Activated effector memory CD4-positive, alpha-beta T cell treated with anti-CD3 and anti-CD28 coated beads, Interleukin-2, amount 50 U/mL, for 16 hours (primary cell): ENCODE results near the gene ELFN1.

Source experiments
- DNase-seq: peaks from one replicate; pipeline ENCODE4 v3.0.0-alpha.2; 2020

ELFN1 gene

DNA sequence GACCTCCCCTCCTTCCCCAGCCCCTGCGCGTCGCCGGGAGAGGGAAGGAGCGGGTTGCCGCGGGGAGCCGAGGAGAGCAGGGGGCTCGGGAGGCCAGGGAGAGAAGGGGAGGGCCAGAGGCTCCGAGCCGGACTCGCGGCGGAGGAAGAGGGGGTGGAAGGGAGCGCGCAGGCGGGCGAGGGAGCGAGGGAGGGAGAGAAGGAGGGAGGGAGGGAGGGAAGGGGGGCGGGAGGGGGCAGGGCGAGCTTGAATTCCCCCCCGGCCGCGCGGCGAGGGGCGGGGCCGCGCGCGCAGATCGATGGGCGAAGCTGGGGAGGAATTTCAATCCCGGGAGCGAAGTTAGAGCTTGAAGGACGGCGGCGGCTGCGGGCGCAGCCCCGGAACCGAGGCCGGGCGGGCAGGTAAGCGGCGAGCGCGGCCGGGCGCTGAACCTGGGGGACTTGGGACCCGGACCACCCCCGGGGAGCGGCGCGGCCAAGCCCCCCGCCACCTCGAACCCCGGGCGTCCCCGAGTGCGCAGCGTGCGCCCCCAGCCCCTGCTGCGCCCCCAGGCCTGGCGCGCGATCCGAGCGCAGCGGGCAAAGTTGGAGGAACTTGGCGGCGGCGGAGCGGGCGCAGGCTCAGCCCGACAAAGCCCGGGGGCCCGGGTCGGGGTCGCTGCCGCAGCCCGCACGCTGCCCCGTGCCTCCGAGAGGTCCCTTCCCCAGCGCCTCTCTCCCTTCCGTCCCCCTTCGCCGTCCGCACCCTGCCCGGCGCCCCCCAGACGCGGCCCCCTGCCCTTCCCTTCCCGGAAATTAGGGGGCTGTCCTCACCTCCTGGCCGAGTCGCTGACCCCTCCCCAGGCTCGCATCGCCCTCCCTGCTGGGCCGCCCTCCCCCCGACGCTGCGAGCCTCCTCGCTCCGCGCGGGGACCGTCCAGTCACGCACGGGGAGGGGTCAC is at the start of gene ELFN1:
Gene ELFN1, plus strand, starts transcription at position 324 of the 940 bp plus-strand sequence. CDS start 74,320 bp downstream, outside the sequence.
- DNase-seq, result peak; percentile 43

DNA sequence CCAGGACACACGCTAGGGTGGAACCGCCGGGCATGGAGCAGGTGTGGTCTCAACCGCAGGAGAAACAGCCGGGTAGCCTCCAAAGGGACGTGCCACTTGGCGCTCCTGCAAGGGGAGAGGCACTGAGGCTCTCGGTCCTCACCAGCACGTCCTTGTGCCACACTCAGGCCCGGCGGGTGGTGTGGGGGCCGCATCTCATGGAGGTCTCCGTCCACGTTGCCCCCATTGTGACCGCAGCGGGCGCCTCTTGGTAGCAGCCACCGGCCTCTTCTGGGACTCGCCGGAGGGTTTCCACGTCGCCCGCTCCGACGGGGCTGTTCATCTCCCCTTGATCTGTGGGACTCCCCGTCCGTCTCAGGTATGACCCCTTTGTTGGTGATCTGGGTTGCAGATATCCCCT is 49.2 kb upstream of the ELFN1 start:
- no peak for DNase-seq

- DNase-seq, result no peak
Observed at GRCh38 chr7:1621718-1622117, 48.4 kb upstream of the ELFN1 start.

DNA sequence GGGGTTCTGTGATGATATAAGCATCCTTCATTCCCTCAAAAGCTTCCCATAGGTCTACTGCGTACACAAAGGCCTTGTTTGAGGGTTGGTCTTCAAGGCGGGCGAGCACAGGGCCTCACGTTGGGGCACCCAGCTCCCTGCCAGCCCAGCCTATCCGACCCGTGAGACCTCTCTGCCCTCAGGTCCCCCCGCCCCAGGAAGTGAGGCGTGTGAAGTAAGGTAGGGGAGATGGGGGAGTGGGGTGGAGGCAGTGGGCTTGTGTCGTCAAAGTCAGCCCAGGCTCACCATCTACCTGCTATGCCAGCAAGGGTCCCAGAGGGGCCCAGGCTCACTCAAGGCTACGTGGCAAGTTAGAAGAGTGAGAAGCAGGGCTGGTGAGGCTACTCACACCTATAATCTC is 47.6 kb upstream of the ELFN1 start:
- no peak for DNase-seq

DNA sequence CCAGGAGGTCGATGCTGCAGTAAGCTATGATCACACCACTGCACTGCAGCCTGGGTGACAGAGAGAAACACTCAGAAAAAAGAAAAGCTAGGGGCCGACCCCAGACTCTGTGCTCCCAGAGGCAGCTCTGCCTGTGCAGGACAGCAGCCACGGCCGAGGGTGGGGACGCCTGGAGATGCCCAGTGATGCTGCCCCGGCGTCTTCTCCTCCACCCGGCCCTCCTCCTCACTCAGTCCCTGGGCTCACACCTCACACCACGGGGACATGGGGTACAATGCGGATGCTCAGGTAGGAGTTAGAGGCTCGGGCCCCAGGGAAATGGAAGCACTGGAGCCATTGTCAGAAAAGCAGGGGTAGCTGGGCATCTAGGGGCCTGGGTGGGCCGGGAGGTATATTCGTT is 46.3 kb upstream of the ELFN1 start:
- no peak for DNase-seq

DNA sequence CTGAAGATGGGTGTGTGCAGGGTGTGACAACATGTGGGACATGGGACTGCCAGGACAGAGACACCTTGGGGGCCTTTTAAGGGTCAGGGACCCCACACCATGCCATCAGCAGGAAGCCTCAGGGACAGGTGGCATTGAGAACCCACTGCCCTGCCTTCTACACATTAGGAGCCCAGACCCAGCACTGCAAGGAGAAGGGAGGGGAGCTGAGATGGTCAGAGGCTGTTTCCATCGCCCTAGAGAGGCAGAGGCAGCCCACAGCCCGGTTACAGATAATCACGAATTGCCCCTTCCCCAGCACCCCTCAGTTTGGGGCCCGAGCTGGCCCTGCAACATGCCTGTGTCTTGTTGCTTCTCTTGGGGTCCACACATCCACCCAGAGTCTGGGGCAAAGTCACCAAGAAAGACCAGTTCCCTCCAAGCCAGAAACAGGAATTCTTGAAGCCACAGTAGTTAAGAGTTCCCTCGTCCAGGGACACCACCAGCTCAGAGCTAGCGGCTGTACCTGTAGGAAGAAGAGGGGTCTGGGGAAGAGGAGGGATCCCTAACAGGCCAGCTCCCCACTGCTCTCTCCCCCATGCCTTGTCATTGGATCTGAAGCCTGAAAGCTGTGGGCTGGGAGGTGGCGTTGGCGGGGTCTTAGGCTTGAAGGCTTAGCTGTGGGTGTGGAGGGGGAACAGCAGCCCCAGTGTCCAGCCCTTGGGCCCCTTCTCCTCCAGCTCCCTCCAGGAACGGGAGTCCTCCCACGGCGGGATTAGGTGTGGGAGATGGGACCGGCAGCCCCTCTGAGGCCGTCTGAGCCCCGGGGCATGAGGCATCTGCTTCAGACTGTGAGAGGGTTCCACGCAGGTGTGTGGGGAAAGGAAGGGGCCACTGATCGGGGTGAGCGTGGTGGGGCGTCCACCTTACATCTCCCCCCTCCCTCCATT is 44.8 kb upstream of the ELFN1 start:
- no peak for DNase-seq

DNA sequence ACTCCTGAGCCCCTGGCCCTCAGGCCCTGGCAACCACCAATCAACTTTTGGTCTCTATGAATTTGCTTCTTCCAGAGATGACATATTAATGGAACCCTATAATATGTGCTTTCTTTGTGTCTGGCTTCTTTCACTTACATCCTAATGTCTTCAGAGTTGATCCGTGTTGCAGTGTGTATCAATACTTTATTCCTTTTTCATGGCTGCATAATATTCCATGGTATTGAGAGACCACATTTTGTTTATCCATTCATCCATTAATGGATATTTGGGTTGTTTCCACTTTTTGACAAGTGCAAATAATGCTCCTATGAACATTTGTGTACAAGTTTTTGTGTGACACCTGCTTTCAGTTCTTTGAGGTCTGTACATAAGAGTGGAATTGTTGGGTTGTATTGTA is 43.3 kb upstream of the ELFN1 start:
- no peak for DNase-seq

DNA sequence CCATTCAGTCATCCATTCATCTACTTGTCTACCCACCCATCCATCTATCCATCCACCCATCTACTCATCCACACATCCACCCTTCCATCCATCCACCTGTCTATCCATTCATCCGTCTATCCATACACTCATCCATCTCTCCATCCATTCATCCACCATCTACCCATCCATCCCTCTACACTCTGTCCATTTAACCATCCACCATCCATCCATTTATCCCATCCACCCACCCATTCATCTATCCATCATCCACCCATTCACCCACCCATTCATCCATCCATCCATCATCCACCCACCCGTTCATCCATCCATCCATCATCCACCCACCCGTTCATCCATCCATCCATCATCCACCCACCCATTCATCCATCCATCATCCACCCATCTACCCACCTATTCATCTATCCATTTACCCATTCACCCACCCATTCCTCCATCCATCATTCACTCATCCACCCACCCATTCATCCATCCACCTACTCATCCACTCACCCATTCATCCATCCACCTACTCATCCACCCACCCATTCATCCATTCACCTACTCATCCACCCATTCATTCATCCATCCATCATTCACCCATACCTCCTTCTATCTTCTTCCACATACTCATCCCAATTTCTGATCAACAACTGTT is 39.3 kb upstream of the ELFN1 start:
- DNase-seq, result no peak

GRCh38 chr7:1631678-1632077 is 38.4 kb upstream of the ELFN1 start:
- DNase-seq, result no peak

- no peak for DNase-seq
Observed at GRCh38 chr7:1632506-1632905, 37.6 kb upstream of the ELFN1 start.

DNA sequence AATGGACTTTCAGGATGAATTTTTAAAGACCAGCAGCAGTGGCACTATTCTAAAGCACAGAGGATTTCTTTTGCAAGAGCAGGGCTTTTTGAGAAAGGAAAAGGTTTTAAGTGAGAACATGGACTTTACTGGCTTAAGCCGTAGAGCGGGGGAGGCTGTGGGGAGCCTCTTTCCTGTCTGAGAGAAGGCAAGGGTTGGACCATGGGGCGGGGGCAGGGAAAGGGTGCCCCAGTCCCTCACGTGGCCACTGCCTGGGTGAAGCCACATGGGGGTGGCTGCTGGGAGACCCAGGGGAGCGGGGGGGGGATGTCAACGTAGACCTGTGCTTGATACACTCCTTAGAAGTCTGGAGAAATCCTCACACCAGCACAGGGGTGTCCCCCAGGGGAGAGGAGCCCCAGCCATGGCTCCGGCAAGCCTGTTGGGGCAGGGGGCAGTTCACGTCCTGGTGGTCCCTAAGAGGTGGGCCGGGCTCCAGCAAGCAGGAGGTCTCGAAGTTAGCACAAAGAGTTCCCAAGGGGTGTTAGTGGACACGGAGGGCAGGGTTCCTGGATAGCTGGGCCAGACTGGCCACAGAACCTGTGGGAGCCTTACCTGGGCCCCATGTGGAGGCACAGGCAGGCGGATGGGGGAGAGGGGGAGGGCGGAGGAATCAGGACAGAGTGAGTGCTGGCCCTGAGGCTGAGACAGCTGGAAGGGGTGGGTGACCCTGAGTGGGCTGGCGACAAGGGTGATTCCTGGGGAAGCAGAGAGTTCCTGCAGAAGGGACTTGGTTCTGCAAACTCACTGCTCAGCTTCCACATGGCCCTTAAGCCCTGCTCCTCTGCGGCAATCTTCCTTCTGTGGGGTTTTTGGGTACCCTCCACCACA is 36.9 kb upstream of the ELFN1 start:
- no peak for DNase-seq

- no peak for DNase-seq
Observed at GRCh38 chr7:1635401-1635800, 34.7 kb upstream of the ELFN1 start.

DNA sequence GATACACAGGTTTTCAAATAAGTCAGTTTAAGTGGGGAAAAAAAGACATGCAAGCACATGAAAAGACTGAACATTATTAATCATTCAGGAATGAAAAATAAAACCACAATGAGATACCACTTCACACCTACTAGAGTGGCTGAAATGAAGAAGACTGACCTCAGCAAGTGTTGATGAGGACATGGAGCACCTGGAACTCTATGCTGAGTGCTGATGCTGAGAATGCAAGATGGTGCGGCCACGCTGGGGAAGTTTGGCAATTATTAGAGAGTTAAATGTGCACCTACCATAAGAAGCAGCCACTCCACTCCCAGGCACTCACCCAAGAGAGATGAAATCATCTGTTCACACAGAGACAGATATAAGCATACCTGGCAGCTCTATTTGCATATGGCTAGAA is 32.9 kb upstream of the ELFN1 start:
- no peak for DNase-seq

DNA sequence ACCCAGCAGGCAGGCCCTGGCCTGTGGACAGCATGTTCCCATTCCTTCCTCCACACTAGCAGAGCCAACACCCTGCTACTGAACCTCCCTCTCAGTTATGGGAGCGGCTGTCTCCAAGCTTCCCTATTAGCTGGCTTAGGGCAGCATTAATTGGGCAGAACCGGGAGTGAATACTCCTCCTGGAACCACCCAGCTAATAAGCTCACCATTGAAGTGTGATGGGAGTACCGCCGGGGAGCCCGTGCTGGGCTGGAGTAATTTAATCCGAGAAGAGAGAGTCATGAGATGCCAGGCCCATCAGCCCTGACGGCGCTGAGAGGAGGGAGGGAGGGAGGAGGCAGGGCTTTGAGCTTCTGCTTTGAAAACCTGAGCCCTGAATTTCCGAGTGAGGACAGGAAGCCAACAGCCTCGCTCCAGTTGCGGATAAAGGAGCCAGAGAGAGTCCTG is 31.8 kb upstream of the ELFN1 start:
- no peak for DNase-seq

GRCh38 chr7:1639071-1639470 is 31.0 kb upstream of the ELFN1 start:
- DNase-seq, result no peak

DNA sequence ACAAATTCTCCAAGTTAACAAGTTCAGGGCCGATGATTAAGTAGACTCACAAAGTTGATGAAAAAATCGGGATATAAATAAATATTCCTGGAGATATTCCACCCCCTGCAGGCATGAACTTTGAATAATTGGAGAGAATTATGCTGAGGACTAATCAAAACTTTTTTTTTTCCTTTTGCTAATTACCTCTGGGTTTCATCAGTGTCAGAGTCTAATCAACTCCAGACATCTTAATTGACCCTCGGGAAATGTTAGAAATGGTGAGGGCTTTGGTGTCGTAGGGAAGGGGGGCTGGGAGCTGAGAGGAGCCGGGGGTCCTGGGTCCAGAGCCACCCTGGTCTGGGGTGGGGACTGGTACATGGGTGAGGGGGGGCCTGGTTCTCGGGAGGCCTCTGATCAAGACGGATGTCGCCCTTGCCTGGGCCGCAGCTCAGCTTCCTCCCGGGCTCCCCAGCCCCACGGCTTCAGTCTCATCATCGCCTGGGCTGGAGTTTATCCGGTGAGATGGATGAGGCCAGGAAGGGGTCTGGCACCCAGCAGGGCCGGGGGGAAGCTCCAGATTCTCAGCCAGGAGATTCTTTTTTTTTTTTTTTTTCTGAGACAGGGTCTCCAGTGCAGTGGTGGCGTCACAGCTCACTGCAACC is 30.4 kb upstream of the ELFN1 start:
- DNase-seq, result no peak

GRCh38 chr7:1640376-1641172 is 29.5 kb upstream of the ELFN1 start:
- no peak for DNase-seq

DNA sequence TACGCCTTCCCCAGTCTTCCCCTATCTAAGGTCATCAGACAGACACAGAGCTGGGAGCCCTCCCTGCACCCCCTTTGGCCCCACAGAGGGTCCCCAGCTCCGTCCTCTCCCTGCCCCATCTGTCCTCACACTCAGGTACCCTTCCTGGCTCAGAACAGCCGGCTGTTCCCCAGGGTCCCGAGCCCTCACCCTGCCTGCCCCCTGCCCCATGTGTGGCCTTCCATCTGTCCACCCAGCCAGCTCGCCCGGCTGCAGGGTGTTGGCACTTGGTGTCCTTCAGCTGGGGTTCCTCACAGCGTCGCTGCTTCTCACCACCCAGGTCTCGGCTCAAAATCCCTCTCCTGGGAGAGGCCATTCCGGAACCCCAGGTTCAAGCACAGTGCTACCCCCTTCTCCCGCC is 28.9 kb upstream of the ELFN1 start:
- no peak for DNase-seq

- DNase-seq, result no peak
Observed at GRCh38 chr7:1641661-1642260, 28.3 kb upstream of the ELFN1 start.

DNA sequence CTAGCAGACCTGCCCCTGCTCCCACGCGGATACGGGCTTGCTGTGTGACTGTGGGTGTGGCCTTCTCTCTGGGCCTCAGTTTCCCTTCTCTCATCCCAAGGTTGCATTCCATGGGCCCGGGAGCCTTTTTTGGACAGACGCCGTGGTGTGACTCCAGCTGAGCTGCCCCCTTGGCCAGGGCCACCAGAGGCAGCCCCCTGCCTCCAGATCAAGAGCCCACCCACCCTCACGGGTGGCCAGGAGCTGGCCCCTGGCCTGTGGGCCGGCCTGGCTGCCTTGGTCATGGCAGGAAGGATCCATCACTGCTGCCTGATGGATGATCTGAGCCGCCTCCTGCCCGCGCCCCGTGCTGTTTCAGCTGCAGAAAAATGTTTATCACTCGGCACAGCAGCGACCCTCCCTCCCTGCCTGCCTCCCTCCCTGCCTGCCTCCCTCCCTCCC is 27.8 kb upstream of the ELFN1 start:
- DNase-seq, result no peak
